ENCODE measurements around the gene C2CD2. TPM values are rescaled to one million over a fixed set of nuclear protein-coding genes. Genes with fewer than 3 reads are reported as not detected.

C2CD2 gene
- total and polyA plus RNA-seq, 10 of the 15 experiments (the other 5 are each of a cell fraction or from before 2014, with no cell fraction given), result 2.2 to 30.9 (median 9.9) TPM

DNA sequence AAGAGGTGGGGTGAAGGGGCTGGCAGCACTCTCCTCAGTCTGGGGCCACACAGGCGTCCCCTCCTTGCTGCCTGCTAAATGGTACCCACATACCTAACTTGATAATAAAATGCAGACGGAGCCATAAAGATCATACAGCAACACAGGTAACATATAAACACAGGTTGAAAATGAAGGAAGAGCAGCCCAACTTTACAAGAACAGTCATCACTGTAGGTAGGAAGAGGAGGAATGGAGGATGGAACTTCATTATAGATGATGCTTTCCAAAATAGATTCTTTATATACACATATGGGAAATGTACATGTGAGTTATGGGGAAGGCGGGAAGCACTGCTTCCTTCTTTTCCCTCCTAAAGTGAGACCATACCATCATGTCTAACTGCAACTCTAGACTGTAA, 13.4 kb downstream of the C2CD2 start (continued):
- TF ChIP-seq GABPA (IDR thresholded peaks at IDR 0.05; ENCODE audit: low read depth) (no peak), NFIC (IDR thresholded peaks at IDR 0.05; ENCODE audit: low read depth, low read length) (no peak), TARDBP (IDR thresholded peaks at IDR 0.05; ENCODE audit: borderline replicate concordance) (no peak), EGR1 (IDR thresholded peaks at IDR 0.05; ENCODE audit: borderline replicate concordance in 1 of 2, low read depth in 2 of 2, low read length in 2 of 2) (no peak), IRF4 (IDR thresholded peaks at IDR 0.05; ENCODE audit: low read depth, low read length) (no peak)

DNA sequence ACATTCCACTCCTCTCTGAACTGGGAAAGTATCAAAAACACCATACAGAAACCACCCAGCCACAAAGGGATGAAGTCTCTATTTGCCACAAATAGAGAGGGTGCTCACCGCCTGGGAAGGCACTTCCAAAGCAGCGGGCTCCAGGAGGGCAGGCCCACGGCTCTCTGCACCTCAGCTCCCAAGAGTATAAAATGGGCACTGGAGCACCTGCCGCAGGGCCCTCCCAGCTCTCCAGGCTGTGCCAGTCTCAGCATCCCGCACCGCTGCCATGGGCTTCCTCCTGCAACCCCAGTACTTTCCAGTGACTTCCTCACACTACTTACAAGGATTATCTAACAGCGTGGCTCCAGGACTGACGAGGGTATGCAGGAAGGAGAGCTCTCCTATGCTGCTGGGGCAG, 14.4 kb downstream of the C2CD2 start:
- no peak overlapping the region for H3K9ac ChIP-seq (ENCODE audit: control insufficient read depth, insufficient read depth, low read length)
- no peaks in the 10 kb centered on the region for H3K27me3 ChIP-seq (replicated peaks in 1 of 2; ENCODE audit: control insufficient read depth in 2 of 2, insufficient read depth in 2 of 2, low read length in 1 of 2)
- H3K4me2 ChIP-seq (ENCODE audit: control insufficient read depth, insufficient read depth), result no peak overlapping the region
- POLR2A ChIA-PET, result interaction anchor here (0.6 kb wide), 1 partner anchor 11 kb away, joined by 7 read pairs; no protein-coding TSS in a partner anchor
- WGBS (ENCODE audit: insufficient coverage, insufficient replicate concordance, low lambda C conversion rate, missing lambda C conversion rate), result 96% methylated on average over 8 of the region's 8 CpGs
- no peak overlapping the region for H3K27ac ChIP-seq (ENCODE audit: control insufficient read depth, insufficient read depth)
- SMC1A ChIA-PET (ENCODE audit: uncharacterized antibody, unreplicated experiment), result interaction anchor here (1.0 kb wide), 1 partner anchor 10 kb away, joined by 5 read pairs; no protein-coding TSS in a partner anchor
- RAD21 ChIA-PET (ENCODE audit: unreplicated experiment), result no interaction called here
- DNase-seq (ENCODE audit: low read depth, low spot score) (no peak), ATAC-seq (no peak), FAIRE-seq (no peak)
- CTCF ChIA-PET, result no interaction called here
- intact Hi-C loops (cut with micrococcal nuclease; ENCODE audit: unreplicated experiment) (no loop called here), in situ Hi-C loops (cut with MboI) (no loop called here)
- H4K20me1 ChIP-seq (ENCODE audit: control insufficient read depth, insufficient read depth), result no peaks in the 10 kb centered on the region
- peaks cover under 1% of the 10 kb centered on the region for H3K79me2 ChIP-seq (ENCODE audit: control insufficient read depth, insufficient read depth, low read length)
- no peaks in the 10 kb centered on the region for H3K4me1 ChIP-seq (ENCODE audit: control insufficient read depth, insufficient read depth, low read length)
- TF ChIP-seq FOS (IDR thresholded peaks at IDR 0.05; ENCODE audit: borderline replicate concordance, extremely low read depth, insufficient read length) (no peak), MTA3 (IDR thresholded peaks at IDR 0.05; ENCODE audit: borderline replicate concordance, low read length) (no peak), JUND (IDR thresholded peaks at IDR 0.05; ENCODE audit: low read depth, low read length) (no peak), RELA (IDR thresholded peaks at IDR 0.05; ENCODE audit: borderline replicate concordance, partially characterized antibody) (no peak), CBFB (IDR thresholded peaks at IDR 0.05; ENCODE audit: low read depth) (no peak), BHLHE40 (IDR thresholded peaks at IDR 0.05; ENCODE audit: borderline replicate concordance in 1 of 2, low read depth in 2 of 2, low read length in 1 of 2) (no peak)
- TF ChIP-seq, protein P1, sequence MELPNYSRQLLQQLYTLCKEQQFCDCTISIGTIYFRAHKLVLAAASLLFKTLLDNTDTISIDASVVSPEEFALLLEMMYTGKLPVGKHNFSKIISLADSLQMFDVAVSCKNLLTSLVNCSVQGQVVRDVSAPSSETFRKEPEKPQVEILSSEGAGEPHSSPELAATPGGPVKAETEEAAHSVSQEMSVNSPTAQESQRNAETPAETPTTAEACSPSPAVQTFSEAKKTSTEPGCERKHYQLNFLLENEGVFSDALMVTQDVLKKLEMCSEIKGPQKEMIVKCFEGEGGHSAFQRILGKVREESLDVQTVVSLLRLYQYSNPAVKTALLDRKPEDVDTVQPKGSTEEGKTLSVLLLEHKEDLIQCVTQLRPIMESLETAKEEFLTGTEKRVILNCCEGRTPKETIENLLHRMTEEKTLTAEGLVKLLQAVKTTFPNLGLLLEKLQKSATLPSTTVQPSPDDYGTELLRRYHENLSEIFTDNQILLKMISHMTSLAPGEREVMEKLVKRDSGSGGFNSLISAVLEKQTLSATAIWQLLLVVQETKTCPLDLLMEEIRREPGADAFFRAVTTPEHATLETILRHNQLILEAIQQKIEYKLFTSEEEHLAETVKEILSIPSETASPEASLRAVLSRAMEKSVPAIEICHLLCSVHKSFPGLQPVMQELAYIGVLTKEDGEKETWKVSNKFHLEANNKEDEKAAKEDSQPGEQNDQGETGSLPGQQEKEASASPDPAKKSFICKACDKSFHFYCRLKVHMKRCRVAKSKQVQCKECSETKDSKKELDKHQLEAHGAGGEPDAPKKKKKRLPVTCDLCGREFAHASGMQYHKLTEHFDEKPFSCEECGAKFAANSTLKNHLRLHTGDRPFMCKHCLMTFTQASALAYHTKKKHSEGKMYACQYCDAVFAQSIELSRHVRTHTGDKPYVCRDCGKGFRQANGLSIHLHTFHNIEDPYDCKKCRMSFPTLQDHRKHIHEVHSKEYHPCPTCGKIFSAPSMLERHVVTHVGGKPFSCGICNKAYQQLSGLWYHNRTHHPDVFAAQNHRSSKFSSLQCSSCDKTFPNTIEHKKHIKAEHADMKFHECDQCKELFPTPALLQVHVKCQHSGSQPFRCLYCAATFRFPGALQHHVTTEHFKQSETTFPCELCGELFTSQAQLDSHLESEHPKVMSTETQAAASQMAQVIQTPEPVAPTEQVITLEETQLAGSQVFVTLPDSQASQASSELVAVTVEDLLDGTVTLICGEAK (IDR thresholded peaks at IDR 0.05; ENCODE audit: borderline replicate concordance), result no peak
- TF ChIP-seq, protein P2, sequence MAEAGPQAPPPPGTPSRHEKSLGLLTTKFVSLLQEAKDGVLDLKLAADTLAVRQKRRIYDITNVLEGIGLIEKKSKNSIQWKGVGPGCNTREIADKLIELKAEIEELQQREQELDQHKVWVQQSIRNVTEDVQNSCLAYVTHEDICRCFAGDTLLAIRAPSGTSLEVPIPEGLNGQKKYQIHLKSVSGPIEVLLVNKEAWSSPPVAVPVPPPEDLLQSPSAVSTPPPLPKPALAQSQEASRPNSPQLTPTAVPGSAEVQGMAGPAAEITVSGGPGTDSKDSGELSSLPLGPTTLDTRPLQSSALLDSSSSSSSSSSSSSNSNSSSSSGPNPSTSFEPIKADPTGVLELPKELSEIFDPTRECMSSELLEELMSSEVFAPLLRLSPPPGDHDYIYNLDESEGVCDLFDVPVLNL (IDR thresholded peaks at IDR 0.05; ENCODE audit: low read depth, low read length), result no peak
- no peaks in the 10 kb centered on the region; the same call in 2 of the 3 replicates for H3K9me3 ChIP-seq (replicated peaks; ENCODE audit: control insufficient read depth, insufficient read depth, low read length)
- no peak overlapping the region for H2AFZ ChIP-seq (ENCODE audit: control insufficient read depth, low read depth, low read length)
- BruUV-seq (replicated peaks), result no TSS peak
- peaks cover 0 to 4% of the 10 kb centered on the region in 2 experiments for H3K36me3 ChIP-seq (ENCODE audit: control insufficient read depth in 2 of 2, insufficient read depth in 2 of 2, low read length in 1 of 2)
- H3K4me3 ChIP-seq, result no peak overlapping the region

All from GM12878 (cell line).